Smooth muscle cell of the brain vasculature (primary cell): ENCODE measurements around the gene GTPBP4.

Source experiments
- DNase-seq: peaks from one replicate; pipeline ENCODE4 v3.0.0-alpha.2; 2012; ENCODE audit warnings: low read depth, low spot score

GTPBP4 gene

DNA sequence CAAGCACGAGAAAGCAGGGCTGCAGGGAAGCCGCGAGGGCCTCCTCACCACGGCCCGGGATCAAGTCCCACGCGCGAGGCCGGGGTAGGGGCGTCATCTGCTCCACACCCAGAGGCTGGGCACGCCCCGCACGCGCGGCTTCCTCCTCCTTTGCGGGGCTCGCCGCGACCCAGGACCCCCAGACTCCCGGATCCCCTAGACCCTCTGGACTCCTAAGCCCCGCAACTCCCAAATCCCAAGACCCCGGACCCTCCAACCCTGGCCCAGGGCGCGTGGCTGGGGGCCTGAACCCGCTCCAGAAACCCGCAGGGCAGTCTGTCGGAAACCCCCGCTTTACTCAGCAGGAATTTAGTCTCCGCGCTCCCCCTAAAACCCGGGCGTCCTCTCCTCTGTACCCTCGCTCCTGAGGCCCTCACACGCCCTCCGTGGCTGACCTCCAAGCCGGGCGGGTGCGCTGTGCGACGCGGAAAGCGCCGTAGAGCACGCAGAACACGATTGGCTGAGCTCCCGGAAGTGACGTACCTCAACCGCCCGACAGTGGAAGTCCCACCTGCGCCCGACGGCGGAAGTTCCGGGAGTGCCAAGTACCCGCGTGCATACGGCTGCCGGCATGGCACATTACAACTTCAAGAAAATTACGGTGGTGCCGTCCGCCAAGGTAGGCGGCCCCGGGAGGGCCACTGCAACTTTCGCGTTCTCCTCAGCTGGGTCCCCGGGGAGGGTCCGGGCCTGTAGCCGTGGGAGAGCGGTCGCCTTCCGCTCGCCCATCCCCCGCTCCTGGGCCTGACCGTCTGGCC is at the start of gene GTPBP4:
TSS of gene GTPBP4 (plus strand) at position 565 of the 797 bp plus-strand sequence. CDS start at position 611, 46 bp downstream.
- DNase-seq = peak; percentile 88

DNA sequence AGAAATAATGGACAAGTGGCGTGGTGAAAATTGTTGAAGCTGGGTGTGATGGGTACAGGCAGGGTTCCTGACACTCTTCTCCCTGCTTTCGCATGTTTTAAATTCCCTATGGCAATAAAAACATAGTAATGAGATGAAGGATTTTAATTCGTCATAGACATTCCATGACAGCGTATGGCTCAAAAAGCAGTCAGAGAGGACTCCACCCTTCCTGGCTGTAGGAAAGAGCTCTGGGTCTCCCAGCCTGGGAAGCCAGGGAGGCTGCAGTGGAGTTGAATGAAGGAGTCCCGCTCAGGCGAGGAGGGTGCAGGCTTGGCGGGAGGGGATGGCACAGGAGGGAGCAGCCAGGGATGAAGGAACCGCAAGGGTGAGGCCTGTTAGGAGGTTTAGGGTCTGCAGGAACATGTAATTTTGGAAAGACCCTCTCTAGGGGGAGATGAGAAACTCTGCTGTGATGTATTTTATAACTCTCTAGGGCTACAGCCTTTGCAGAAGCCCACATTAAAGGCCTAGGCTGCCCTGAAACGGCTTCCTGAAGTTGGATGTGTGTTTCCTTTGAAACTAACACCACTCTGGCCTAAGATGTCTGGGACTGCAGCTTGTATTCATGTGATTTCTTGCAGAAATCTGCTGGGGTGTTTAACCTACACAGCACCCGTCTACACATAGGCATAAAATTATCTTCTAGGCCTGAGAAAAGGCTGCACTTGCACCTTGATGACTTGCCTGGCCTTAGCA is 49.1 kb upstream of the GTPBP4 start:
- no peak for DNase-seq

DNA sequence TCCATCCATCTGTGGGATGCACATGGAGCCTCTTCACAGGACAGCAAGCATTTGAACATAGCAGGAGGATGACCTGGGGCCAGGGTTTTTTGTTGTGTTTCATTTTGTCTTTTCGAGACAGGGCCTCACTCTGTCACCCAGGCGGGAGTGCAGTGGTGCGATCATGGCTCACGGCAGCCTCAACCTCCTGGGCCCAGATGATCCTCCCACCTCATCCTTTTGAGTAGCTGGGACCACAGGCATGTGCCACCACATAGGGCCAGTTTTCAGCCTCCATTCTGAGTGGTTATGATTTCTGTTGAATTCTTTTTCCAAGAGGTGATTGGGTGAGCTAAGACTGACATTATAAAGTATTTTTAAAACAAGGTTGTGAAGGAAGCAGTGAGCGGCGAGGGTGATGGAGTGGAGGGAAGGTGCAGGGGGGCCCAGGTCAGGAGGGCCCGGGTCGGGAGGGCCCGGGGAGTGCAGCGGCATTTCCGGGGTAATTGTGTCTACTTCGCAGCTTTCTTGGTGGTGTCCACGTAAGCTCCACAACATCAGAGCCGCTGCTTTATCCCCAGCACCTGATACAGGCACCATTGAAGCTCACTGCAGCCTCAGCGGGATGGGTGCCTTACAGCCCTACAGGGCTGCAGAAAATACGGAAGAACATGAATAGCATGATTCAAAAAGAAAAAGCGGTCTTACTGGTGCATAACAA is 44.8 kb upstream of the GTPBP4 start:
- DNase-seq = no peak

DNA sequence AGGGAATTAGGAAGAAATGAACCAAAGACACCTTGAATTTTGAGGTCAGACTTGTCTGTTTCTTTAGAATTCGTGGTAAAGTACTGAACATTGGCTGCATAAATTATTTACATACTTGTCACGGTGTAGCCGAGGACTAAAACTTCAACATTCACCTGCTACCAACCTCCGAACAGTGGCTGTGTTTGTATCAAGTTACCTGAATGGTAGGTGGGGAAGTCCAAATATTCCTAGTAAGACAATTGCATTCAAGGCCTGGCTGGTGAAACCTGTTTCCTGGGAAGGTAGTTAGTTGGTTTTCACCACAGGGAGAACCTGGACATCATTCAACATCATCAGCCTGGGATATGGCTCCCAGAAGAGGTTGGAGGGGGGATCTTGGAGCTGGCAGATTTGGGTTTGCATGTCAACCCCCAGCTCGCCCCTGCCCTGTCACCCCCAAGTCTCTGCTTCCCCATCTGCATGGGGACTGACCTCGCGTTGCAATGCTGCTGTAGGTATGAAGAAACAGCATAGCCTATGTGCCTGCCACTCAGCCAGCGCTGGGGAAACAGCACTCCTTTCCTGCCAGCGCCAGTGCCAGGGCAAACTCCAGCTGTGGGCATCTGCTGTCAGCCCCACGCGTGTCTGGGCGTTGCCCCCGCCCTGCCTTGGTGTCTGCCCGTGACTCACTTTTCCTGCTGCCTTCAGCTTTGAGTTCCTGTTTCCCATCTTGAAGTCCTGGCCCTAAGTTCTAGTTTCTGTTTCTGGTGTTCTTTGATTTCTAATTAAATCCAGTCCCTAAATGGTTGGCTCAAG is 44.0 kb upstream of the GTPBP4 start:
- no peak for DNase-seq

DNA sequence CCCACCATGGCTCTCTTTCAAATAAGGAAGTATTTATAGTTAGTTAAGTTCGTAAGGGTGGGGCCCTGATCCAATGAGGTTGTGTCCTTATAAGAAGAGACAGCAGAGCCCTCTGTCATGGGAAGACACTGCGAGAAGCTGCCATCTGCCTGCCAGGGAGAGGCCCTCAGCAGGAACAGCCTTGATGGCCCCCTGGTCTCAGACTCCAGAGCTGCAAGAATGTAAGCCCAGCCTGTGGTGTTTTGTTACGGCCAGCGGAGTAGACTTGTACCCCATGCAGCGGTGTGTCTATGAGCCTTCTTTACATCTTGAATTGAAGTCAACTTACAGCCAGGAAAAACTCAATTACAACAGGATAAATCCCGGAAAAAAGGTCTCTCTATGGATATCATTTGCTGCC is 42.5 kb upstream of the GTPBP4 start:
- DNase-seq = no peak

DNA sequence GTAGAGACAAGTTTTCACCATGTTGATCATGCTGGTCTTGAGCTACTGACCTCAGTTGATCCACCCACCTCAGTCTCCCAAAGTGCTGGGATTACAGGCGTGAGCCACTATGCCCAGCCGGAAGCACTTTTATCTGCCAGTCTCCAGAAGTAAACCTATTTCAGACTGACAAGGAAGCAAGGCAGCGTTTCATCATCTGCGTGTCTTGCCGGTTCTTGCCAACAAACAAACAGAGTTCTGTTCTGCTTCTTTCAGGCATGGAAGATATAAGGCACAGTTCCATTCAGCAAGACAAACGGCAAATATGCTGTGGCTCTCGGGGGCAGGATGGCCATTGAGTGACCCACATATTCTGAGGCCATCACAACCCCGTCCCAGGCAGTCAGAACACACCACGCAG is 41.2 kb upstream of the GTPBP4 start:
- no peak for DNase-seq

DNA sequence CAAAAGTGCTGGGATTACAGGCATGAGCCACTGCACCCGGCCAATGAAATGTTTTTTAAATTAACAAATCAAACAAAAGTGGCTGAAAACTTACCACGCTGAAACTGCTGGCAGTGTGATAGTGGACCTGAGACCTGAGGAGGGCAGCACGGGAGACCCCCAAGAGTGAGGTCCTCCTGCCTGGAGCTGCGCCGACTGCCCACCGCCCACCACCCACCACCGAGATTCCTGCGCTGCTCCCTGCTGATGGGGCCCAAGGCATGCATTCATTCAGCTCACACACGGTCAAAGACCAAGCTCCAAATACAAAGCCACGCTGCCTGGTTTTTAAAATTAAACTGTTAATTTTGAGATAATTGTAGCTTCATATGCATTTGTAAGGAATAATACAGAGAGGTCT is 40.4 kb upstream of the GTPBP4 start:
- DNase-seq = no peak

DNA sequence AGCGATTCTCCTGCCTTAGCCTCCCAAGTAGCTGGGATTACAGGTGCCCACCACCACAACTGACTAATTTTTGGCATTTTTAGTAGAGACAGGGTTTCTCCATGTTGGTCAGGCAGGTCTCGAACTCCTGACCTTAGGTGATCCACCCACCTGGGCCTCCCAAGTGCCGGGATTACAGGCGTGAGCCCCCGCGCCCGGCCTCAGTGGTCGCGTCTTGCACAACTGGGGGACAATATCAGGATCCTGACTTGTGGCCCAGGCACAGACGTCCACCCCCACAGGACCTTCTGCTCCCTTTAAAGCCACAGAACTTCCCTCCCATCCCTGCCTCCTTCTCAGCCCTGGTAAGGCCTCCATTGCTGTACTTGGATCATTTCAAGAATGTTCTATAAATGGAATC is 39.9 kb upstream of the GTPBP4 start:
- no peak for DNase-seq

DNA sequence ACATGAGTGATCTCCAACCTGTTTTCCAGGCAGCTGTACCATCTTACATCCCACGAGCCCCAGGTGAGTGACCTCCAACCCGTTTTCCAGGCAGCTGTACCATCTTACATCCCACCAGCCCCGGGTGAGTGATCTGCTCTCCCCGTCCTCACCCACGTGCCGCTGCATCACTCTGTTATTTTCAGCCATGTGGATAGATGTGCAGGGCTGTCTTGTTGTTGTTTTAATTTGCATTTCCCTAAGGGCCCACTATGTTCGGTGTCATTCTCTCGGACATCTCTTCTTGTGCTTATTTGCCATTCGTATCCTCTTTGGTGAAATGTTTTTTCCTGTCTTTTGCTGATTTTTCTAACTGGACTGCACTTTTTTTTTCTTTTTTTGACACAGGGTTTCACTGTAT is 38.8 kb upstream of the GTPBP4 start:
- no peak for DNase-seq

DNA sequence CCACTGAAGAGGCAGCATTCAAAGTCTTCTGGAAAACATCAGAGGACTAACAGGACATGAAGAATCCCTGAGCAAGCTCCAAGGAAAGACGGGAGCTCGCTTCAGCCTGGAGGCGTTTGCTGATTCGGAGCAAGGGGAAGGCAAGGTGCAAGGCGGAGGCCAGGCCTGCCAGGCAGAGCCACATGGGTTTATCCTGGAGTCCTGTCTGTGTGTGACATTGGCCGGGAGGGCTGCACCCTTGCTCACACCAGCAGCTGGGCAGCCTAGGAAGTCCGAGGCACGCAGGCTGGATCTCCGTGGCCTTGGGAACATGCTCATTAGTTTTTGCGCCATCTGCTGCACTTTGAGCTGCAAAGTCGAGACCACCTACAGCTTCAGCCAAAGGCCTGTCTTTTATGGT is 34.4 kb upstream of the GTPBP4 start:
- no peak for DNase-seq

DNA sequence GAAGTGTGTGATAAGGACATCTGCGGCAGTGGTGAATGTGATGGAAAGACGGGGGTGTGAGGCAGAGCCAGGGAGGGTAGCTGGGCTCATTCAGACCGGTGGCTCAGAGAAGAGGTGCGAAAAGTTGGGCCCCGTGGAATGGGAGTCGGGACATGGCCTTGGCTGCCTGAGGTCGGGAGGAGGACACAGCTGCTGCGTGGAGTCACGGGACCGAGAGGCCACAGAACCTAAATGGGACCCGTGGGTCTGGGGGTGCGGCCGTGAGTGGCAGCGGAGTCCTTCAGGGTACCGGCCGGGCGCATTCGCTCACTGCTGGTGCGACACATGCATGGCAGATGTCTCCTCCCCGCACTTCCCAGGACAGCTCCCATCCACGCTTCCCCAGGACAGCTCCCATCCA is 33.8 kb upstream of the GTPBP4 start:
- DNase-seq = no peak

DNA sequence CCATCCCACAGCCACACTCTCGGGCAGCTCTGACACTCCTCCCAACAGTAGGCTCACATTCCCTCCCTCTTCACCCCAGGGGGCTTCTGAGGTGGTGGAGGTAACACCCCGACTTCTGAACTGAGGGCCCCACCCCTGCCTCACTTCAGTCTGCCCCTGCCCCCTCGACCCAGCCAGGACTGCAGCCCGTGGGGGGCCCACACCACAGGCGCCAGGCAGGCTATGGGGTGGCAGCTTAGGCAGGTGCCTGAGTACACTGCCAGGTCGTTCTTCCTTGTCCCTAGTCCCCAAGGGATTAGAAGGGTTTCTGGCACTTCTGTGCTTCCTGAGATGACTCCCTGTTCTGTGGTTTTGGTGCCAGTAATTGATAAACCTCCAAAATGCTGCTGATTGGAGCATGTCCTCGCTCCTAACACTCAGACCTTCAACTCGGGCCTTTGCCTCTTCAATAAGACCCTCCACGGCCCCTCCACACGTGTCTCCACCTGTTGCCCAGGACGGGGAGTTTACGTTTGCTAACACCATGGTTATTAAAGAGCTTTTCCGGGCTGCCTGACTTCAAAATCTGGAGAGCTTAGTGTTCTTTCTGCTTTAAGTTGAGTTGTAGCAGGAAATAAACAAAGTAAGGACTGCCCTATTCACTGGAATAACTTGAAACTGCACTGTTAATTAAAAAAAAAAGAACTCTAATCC is 33.0 kb upstream of the GTPBP4 start:
- no peak for DNase-seq

DNA sequence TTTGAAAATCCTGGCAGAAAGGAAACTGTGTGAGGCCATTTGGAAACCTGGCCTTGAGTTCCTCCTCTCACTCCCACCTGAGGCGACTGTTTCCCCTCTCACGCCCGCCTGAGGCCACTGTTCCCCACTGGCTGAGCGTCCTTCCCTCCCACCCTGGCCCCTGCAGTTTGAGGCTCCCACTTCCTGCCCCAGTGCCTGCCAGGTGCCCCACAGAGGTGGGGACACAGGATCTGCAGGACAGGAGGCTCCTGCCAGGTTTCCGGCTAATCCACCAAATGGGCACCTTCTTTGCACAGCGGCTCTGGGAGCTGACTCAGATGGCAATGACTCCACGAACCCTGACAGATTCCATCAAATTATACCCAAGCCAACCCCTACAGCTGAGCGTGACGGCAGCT is 32.4 kb upstream of the GTPBP4 start:
- DNase-seq = no peak

DNA sequence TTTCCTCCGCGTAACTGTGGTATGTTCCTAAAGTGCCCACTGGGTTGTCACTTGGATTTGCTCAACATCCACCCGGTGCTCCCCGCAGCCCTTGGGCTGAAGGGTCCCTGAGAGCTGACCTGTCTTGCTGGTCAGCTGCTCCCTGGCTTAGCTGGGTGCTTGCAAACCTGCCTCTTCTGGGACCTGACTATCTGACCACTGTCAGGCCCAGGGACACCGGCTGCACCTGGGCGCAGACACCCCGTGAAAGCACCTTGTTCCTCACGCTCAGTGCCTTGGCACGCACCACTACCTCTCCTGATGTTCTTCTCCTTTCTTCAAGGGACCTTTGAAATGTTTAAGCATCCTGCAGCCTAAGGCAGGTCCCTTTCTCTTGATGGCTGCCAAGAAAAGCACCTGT is 30.1 kb upstream of the GTPBP4 start:
- no peak for DNase-seq

DNA sequence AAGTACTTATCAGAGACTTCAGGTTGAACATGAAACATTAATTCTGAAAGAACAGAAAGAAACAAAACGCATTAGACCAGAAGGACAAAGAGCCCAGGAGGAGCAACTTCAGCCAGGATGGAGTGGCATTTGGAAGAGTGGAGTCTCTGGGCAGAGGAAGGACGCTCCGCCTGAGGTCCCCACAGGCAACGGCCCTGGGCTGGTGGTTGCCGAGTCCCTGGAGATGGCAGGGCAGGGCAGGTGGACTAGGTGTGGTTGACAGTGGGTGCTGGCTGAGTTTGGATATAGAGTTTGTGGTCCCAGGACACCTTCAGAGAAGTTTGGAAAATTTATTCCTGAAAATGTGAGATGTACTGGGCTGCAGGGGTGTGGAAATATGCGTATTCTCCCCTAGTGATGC is 29.4 kb upstream of the GTPBP4 start:
- no peak for DNase-seq

DNA sequence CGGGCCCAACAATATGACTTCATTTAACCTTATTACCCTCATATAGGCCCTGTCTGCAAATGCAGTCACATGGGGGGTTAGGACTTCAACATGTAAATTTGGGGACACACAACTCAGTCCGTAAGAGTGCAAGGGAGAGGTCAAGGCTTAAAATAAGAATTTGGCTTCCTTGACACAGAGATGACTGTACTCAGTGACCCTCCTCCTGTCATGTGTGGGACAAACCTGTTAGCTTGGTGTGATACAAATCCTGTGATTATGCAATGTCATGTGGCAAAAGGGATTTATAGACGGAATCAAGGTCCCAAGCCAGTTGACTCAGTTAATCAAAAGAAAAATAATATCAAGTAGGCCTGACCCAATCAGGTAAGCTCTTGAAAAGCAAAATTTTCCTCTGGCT is 25.9 kb upstream of the GTPBP4 start:
- no peak for DNase-seq

DNA sequence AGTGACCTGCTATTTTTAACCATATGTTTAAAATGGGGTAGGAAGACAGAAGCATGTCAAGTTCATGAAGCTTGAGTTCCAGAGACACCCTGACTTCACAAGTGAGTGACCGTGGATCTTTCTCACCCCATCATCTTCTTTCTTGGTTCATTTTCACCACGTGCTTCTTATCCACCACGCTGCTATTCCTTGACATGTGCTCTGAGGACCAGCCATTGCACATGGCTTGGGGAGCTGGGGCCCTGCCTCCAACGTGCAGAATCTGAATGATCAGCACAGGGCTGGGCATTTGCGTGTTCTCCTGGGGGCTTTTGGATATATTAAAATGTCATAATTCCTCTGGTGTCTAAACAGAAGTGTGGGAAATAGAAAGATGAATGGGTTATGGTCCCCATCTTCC is 25.0 kb upstream of the GTPBP4 start:
- no peak for DNase-seq

DNA sequence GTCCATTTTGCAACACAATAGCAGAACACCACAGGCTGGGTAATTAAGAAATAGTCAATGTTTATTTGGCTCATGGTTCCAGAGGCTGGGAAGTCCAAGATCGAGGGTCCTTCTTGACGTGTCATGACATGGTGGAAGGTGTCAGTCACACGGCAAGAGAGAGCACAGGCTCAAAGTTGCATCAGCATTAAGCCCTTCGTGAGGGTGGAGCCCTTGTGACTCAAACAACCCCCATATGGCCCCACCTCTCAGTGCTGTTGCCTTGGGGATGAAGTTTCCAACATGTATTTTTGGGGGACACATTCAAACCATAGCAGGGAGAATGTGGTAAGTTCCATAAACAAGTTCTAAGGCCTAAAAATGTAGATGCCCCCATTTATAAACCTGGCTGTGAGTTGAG is 24.6 kb upstream of the GTPBP4 start:
- DNase-seq = no peak

DNA sequence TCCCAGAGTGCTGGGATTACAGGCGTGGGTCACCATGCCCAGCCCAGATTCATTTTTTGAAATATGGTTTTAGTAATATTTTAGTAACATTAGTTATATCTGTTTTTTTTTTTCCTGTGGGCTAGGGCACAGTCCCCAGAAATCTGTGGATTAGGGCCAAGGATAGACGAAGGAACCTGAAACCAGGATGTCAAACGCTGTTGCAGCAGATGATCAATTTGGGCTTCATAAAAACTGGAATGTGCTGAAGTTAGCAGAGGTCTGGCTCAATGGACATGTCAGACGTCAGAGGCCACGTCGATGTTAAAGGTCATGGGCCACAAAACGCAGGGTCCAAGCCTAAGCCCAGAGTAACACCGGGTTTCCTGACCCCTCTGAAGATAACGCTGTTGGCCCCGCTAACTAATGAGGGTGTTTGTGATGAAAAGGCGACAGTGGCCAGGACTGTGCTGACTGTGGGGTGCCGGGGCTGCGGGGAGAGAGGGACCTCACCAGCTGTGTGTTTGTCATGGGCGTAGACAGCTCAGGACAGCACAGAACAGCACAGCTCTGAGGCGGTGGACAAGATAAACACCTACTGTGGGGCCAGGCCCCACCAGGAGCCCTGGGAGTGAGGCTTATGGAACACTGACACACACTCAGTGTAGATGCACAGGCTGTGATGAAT is 23.8 kb upstream of the GTPBP4 start:
- DNase-seq = no peak

DNA sequence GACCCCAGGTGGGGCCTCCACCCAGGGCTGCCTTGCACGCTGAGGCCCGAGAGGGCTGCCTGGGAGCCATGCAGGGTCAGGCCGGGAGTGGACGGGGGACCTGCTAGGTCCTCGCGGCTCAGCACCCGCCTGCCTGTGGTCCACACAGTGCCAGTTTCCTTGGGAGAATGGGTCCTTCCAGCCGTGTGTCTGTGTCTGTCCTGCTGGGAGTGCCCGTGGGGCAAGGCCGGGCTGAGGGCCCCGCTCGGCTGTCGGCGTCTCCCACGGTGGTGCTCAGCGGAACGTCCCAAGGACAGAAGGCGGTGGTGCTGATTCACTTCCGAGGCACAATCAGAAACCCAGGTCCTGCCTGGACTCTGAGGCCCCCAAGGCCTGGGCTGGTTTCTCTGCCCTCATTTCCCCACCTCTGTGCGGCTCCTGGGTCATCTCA is 23.2 kb upstream of the GTPBP4 start:
- DNase-seq = no peak
